Measurements from ENCODE around the gene TNS3. TPM values are rescaled to one million over a fixed set of nuclear protein-coding genes. Genes with fewer than 3 reads are reported as not detected.

TNS3 gene
- total RNA-seq, 2 experiments from 2014 or later, result not detected

DNA sequence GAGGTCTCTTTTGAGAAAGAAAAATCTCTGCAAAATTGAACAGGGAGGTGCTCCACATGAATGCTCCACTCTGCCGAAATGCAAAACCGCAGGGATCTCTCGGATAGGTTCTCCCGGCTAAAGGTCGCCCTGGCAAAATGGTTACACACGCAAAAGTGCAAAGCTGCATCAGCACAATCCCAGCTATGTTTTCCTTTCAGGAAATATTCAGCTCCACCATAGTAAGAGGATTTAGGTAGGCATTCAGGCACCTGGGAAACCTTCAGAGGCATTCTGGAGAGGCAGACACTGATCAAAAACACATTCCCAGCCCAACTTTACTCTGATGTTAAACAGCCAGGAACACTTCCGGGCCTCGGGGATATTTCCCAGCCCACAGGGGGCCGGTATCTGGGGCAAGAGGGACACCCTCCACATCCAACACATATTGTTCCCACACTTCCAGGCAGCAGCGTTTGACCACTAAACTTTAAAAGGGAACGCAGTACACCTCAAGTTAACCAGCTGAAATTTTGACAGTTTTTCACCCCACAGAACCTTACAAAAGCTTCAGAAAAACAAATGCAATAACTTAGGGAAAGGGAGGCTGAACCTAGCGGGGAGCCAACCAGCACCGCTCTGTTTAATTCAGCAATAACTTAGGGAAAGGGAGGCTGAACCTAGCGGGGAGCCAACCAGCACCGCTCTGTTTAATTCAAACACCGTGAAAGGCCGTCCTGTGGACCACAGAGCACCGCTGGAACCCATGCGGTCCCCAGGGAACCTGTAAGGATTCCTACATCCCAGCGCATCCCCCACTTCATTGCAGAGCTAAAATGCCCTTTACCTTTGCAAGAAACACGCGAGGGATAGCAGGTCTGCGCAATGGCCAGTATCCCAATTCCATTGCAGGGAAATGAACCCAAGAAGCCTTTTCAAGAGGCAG is 45.9 kb downstream of the TNS3 start:
- DNase-seq, result no peak
- POLR2A ChIA-PET, result no interaction called here
- H3K9me3 Mint-ChIP-seq, result no peaks in the 10 kb centered on the region
- peaks cover 21% of the 10 kb centered on the region for H3K27me3 Mint-ChIP-seq
- no peak overlapping the region for H3K4me3 Mint-ChIP-seq
- CTCF ChIA-PET, result no interaction called here
- no peaks in the 10 kb centered on the region for H3K36me3 Mint-ChIP-seq (ENCODE audit: low read depth)
- H3K4me1 Mint-ChIP-seq, result no peaks in the 10 kb centered on the region
- H3K27ac Mint-ChIP-seq, result no peak overlapping the region

DNA sequence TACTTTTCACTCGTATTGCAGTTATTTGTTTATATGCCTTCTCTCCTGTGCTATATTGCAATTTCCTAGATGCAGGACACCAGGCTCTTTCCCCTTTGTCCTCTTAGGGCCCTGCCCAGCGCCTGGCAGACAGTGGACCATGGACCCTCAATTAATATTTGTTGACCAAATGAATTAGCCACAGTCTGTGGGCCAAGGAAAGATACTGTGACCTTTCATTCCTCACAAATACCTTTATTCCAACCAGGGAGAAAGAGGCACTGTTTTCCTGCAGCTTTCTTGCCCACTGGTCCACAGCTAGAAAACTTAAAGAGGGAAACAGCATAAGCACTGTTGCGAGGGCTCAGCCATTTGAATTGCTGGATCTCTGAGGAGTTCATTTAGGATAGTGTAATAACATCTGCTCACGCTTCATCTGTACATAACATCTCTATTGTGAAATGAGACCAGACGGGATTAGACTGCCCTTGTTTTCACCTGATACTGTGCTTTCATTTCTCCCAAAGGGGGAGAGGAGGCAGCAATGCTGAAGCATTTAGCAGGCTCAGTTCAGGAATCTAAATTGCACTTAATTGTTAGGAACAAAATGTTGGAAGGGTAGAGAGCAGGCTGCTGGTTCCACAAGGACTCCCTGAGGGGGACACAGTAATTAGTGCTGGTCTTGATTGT is 46.7 kb downstream of the TNS3 start:
- ChIA-PET CTCF (no interaction called here), POLR2A (no interaction called here)
- DNase-seq, result no peak
- no peaks in the 10 kb centered on the region for H3K9me3 Mint-ChIP-seq
- H3K36me3 Mint-ChIP-seq (ENCODE audit: low read depth), result no peaks in the 10 kb centered on the region
- H3K4me1 Mint-ChIP-seq, result no peaks in the 10 kb centered on the region
- H3K4me3 Mint-ChIP-seq, result no peak overlapping the region
- H3K27me3 Mint-ChIP-seq, result peaks cover 21% of the 10 kb centered on the region
- H3K27ac Mint-ChIP-seq, result no peak overlapping the region

DNA sequence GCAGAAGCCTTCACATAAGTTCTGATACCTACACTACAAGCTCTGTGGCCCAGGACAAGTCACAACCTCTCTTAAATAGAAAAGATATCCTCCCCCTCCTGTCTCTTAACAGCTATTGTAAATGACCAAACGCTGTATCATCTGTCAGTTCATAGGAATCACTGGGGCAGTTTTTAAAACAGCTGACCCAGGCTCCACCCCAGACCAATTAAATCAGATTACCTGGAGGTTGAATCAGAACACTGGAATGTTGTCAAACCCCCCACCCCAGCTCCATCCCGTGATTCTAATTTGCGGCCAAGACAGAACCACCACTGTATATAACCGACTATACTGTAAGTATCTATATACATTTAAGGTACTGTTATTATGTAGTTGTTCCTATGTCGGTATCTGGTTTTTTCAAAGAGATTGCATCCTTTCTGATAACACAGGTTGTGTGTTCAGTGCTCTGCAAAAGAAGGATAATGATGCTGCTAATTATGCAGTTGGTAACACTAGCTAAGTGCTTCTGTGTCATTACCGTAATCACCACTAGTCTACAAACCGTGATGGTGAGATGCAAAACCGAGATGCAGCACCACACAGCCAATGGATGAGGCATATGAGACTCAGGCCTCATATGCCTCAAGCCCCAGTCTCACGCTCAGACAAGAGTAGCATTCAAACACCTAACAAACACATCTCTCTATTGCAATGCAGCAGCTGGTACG is 47.4 kb downstream of the TNS3 start:
- no peak for DNase-seq
- no peaks in the 10 kb centered on the region for H3K36me3 Mint-ChIP-seq (ENCODE audit: low read depth)
- H3K4me1 Mint-ChIP-seq, result no peaks in the 10 kb centered on the region
- ChIA-PET CTCF (no interaction called here), POLR2A (no interaction called here)
- H3K4me3 Mint-ChIP-seq, result no peak overlapping the region
- no peak overlapping the region for H3K27ac Mint-ChIP-seq
- H3K27me3 Mint-ChIP-seq, result peaks cover 21% of the 10 kb centered on the region
- no peaks in the 10 kb centered on the region for H3K9me3 Mint-ChIP-seq

DNA sequence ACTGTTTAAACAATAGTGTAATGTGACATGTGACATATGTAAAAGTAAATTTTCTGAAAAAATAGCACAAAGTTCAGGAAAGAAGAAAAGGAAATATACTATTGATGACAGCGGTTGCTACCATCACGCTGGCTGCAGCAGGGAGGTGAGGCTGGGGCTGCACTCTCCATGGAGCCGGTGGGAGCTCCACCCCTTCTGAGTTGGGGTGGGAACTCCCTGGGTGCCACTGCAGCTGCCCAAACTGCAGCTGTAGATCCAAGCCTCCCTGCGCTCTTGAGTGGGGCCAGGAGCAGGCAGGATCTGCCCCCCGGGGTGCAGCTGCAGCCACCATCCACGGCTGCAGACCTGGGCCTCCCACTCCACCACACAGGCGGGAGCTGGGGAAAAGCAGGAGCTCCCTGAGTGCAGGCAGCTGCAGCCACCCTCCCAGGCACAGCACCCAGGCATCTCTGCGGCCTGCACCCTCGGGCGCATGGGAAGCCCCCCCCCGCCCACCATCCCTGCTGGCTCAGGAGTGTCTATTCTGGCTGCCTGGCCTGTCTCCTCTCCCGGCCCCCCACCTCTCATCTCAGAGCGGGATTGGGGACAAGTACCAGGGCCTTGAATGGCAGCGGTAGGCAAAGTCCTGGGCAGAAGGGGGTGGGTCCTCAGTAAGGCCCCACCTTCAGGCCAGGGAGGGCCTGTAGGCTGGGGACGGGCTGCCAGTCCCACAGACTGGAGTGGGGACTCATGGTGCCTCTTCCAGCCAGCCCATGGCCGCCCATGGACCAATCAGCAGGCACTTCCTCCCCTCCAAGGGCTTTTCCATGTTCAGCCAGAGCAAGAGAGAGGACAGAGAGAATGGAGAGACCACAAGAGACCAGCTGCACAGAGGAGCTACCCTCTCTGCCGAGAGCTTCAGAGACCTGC is 50.1 kb downstream of the TNS3 start:
- Mint-ChIP-seq H3K36me3 (ENCODE audit: low read depth) (no peaks in the 10 kb centered on the region), H3K27me3 (peaks cover 9% of the 10 kb centered on the region), H3K4me1 (no peaks in the 10 kb centered on the region), H3K9me3 (no peaks in the 10 kb centered on the region), H3K4me3 (no peak overlapping the region), H3K27ac (no peak overlapping the region)
- ChIA-PET CTCF (interaction anchor here (0.5 to 0.6 kb wide), 2 partner anchors 23 to 46 kb away, joined by 3 read pairs; no protein-coding TSS in a partner anchor), POLR2A (no interaction called here)
- DNase-seq, result no peak

DNA sequence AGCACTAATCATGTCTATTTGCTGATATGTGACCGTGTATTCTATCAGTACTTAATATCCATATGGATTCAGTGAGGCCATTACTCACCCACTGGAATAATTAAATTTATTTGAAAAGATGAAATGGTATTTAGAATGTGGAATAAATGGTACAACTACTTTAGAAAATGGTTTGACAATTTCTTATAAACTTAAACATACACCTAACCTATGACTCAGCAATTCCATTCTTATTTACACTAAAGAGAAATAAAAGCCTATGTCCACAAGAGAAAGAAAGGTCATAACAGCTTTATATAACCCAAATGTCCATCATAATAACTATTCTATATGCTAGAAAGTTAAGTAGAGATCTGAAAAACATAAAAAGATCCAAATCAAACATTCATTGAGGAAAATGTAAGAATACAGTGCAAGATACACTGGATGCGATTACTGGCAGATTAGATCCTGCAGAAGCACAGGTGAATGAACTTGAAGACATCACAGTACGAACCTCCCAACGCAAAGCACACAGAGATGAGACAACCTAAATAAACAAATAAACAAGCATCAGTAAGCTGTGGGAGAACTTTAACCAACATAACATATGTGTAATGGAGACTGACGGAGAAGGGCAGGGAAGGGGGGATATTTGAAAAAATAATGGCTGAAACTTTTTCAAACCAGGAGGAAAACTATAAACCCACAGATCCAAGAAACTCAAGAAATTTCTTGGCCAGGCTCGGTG is 51.9 kb downstream of the TNS3 start:
- POLR2A ChIA-PET, result no interaction called here
- Mint-ChIP-seq H3K9me3 (no peaks in the 10 kb centered on the region), H3K4me3 (no peak overlapping the region), H3K36me3 (ENCODE audit: low read depth) (no peaks in the 10 kb centered on the region), H3K27me3 (no peaks in the 10 kb centered on the region), H3K27ac (no peak overlapping the region), H3K4me1 (no peaks in the 10 kb centered on the region)
- no peak for DNase-seq
- CTCF ChIA-PET, result no interaction called here

DNA sequence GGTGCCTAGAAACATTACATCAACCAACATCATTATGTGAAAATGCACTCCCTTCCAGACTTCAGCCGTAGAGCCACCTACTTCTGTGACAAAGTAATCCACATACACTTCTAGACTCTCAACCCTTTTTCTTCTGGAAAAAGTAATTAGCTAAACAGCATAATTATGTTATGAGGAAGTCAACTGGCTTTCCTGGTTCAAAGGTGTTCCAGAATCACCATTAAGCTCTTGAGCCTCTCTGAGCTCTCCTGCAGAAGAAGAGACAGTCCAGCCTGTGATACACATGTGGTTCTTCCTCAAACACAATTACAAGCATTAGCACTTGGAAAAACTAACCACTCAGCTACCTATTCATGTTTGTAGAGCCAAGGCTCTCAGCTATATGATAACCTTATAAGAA is 52.5 kb downstream of the TNS3 start:
- no peak overlapping the region for H3K27ac Mint-ChIP-seq
- no peak for DNase-seq

DNA sequence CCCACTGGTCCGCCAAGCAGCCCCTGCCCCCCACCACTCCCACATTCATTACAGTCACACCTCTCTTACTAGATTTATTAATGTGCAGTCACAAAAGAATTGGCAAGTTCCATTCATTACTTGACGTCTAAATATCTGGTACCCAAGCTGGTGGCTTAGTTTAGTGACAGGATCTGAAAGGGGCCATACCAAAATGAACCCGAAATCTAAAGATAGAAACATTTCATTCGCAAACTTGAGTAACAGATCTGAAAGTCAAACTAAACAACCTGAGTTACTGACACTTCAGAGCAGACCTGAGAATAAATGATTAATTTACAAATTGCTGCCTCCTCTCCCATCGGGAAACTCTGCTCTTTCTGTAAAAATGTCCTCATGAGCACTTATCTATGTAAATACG is 53.4 kb downstream of the TNS3 start:
- DNase-seq, result no peak
- ChIA-PET CTCF (no interaction called here), POLR2A (no interaction called here)
- Mint-ChIP-seq H3K36me3 (ENCODE audit: low read depth) (no peaks in the 10 kb centered on the region), H3K4me1 (no peaks in the 10 kb centered on the region), H3K27me3 (no peaks in the 10 kb centered on the region), H3K9me3 (no peaks in the 10 kb centered on the region), H3K27ac (no peak overlapping the region), H3K4me3 (no peak overlapping the region)

More for the DNA sequence above, 52.5 kb downstream of the TNS3 start:
- no peak overlapping the region for H3K4me3 Mint-ChIP-seq
- H3K4me1 Mint-ChIP-seq, result no peaks in the 10 kb centered on the region
- H3K36me3 Mint-ChIP-seq (ENCODE audit: low read depth), result no peaks in the 10 kb centered on the region
- ChIA-PET CTCF (no interaction called here), POLR2A (no interaction called here)
- no peaks in the 10 kb centered on the region for H3K27me3 Mint-ChIP-seq
- H3K9me3 Mint-ChIP-seq, result no peaks in the 10 kb centered on the region

DNA sequence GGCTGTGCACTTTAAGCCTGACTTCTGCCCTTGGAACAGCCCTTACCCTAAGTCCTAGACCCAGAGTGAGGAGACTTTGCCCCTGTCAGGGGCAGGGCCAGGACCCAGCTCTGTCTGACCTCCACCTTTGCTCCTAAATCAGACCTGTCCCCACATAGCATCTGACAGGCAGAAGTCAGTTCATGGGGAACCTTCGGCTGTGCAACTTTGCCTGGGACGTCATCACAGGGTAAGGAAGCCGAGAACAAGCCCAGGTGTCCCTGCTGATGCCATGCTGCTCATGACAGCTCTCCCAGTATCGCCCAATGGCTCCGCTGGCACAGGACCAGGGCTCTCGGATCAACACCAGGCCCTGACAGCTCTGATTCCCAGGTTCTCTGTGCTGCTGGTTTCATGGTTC is 55.4 kb downstream of the TNS3 start:
- DNase-seq, result no peak
- H3K9me3 Mint-ChIP-seq, result no peaks in the 10 kb centered on the region
- no peak overlapping the region for H3K4me3 Mint-ChIP-seq
- ChIA-PET POLR2A (no interaction called here), CTCF (no interaction called here)
- no peaks in the 10 kb centered on the region for H3K27me3 Mint-ChIP-seq
- H3K36me3 Mint-ChIP-seq (ENCODE audit: low read depth), result no peaks in the 10 kb centered on the region
- H3K27ac Mint-ChIP-seq, result no peak overlapping the region
- H3K4me1 Mint-ChIP-seq, result no peaks in the 10 kb centered on the region

DNA sequence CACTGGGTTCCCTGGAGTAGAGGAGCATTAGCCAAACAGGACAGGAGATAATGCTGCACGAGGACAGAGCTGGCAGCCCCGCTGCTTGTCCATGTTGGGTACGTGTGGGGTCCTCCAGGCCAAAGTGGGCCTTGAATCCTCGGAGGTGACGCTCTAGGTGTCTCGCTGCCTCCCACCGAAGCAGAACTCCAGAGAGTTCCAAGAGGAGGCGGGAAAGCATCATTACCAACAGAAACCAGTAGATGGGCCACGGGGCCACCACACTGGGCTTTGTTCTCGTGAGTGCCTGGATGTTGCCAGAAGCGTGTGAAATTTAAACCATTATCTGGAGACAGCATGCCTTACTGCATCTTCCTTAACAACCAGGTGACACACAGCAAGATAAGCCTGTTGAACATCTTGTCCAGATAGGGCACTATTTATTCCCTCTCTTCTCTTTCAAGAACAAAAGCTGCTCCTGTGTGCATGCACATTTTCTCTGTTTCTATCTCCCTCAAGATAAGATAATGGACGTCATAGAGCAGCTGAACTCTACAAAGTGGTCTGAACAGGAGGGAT is 56.8 kb downstream of the TNS3 start:
- Mint-ChIP-seq H3K4me1 (no peaks in the 10 kb centered on the region), H3K27me3 (no peaks in the 10 kb centered on the region), H3K36me3 (ENCODE audit: low read depth) (no peaks in the 10 kb centered on the region), H3K9me3 (no peaks in the 10 kb centered on the region), H3K27ac (no peak overlapping the region), H3K4me3 (no peak overlapping the region)
- POLR2A ChIA-PET, result no interaction called here
- DNase-seq, result no peak
- CTCF ChIA-PET, result no interaction called here

DNA sequence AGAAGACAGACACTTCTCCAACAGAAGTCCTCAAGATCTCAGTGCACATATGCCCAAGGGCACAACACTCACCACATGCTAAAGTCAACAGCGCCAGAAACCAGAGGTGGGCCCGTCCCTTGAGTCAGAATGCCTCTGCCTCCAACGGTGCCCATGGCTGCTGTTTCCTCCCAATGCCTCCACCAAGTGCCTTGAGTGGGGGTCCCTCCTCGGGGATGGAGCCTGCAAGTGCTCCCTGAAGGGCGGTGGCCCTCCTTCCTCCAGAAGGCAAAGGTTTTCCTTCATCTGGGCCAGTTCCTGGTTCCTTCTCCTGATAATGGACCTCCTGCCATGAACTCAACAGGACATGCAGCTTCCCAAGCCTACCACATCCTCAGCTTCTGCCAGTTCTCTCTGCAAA is 58.5 kb downstream of the TNS3 start:
- ChIA-PET POLR2A (no interaction called here), CTCF (no interaction called here)
- DNase-seq, result no peak
- Mint-ChIP-seq H3K27me3 (no peaks in the 10 kb centered on the region), H3K27ac (no peak overlapping the region), H3K36me3 (ENCODE audit: low read depth) (no peaks in the 10 kb centered on the region), H3K9me3 (no peaks in the 10 kb centered on the region), H3K4me1 (no peaks in the 10 kb centered on the region), H3K4me3 (no peak overlapping the region)

DNA sequence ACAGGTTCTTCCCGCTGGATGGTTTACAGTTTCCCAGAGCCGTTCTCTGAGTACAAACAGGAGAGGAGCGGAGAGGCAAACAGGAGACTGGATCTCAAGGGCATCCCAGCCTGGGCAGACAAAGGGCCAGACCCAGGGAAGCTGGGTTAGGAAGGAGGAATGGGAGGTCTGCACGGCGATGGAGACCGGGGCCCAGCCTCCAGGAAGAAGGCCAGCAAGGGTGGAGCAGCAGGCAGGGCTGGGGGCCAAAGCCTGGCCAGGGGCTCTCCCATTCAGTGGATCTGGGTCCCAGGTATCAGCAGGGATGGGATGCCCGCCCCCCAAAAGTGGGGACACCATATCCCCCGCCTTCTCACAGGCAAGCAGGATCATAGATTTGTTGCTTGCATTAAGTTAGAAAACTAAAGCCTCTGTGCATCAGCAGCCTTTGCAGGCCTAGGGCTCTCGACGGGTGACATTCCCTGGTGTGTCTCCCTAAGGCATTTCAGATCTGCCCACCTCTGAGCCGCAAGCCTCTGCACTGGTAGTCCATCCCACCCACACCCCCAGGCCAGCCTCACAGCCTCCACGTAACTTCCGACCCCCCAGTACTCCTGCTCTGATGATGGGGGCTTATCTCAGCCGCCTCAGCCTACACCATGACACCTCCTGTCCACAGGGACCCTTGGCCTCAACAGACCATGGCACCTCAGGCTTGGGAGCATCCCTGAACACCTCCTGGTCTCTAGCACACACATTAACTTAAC is 59.9 kb downstream of the TNS3 start:
- CTCF ChIA-PET, result no interaction called here
- no peaks in the 10 kb centered on the region for H3K27me3 Mint-ChIP-seq
- H3K27ac Mint-ChIP-seq, result no peak overlapping the region
- H3K9me3 Mint-ChIP-seq, result no peaks in the 10 kb centered on the region
- no peak overlapping the region for H3K4me3 Mint-ChIP-seq
- POLR2A ChIA-PET, result no interaction called here
- DNase-seq, result no peak
- H3K36me3 Mint-ChIP-seq (ENCODE audit: low read depth), result no peaks in the 10 kb centered on the region
- H3K4me1 Mint-ChIP-seq, result no peaks in the 10 kb centered on the region

Measured in activated CD4-positive, alpha-beta T cell treated with anti-CD3 and anti-CD28 coated beads, Interleukin-2, amount 10 ng/mL, durations not matched to agents 7 days and 5 days (primary cell).